ENCODE data around the gene HECW1.

The HECW1 gene

DNA sequence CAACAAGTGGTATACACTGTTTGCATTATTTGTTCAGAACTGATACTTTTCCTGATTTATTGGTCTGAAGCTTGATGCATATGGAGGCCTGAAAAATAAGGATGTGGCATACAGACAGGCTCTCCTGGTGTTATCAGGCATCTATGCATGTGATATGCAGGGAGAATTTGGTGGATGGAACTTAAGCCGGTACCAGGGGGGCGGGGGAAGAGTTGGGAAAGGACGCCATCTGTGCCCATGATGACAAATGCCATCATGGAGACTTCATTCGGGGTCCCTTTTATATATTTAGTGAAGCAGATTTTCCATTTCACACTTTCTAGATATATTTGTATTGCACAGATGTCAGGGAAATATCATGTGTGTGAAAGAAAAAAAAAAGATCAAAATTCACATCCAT is 5.4 kb downstream of the HECW1 start:
- TF ChIP-seq, protein P1, sequence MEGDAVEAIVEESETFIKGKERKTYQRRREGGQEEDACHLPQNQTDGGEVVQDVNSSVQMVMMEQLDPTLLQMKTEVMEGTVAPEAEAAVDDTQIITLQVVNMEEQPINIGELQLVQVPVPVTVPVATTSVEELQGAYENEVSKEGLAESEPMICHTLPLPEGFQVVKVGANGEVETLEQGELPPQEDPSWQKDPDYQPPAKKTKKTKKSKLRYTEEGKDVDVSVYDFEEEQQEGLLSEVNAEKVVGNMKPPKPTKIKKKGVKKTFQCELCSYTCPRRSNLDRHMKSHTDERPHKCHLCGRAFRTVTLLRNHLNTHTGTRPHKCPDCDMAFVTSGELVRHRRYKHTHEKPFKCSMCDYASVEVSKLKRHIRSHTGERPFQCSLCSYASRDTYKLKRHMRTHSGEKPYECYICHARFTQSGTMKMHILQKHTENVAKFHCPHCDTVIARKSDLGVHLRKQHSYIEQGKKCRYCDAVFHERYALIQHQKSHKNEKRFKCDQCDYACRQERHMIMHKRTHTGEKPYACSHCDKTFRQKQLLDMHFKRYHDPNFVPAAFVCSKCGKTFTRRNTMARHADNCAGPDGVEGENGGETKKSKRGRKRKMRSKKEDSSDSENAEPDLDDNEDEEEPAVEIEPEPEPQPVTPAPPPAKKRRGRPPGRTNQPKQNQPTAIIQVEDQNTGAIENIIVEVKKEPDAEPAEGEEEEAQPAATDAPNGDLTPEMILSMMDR (conservative IDR thresholded peaks at IDR 0.05; ENCODE audit: low read length), result no peak
- no peak for DNase-seq (ENCODE audit: low read depth)
- H3K4me3 ChIP-seq (ENCODE audit: low read length), result no peak overlapping the region

DNA sequence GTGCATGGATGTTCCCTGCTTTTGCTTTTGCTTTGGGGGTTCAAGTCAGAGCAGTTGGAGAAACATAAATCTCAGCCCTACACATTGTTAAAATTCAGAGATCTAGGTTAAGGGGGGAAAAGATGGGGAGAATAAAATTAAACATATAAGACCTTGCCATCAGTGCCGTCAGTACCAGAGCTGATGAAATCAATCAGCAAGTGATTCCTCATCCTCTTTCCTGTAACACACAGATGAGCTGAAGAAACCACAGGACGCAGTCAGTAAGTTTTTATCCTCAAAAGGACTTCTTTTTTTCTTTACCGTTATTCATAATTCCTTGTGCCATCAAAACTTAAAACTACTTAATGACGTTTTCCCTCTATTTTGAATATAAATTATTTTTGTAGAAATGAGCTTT is 5.9 kb downstream of the HECW1 start:
- peak; percentile 37 for DNase-seq (ENCODE audit: low read depth)
- TF ChIP-seq, protein P1 (conservative IDR thresholded peaks at IDR 0.05; ENCODE audit: low read length), result no peak
- H3K4me3 ChIP-seq (ENCODE audit: low read length), result no peak overlapping the region

DNA sequence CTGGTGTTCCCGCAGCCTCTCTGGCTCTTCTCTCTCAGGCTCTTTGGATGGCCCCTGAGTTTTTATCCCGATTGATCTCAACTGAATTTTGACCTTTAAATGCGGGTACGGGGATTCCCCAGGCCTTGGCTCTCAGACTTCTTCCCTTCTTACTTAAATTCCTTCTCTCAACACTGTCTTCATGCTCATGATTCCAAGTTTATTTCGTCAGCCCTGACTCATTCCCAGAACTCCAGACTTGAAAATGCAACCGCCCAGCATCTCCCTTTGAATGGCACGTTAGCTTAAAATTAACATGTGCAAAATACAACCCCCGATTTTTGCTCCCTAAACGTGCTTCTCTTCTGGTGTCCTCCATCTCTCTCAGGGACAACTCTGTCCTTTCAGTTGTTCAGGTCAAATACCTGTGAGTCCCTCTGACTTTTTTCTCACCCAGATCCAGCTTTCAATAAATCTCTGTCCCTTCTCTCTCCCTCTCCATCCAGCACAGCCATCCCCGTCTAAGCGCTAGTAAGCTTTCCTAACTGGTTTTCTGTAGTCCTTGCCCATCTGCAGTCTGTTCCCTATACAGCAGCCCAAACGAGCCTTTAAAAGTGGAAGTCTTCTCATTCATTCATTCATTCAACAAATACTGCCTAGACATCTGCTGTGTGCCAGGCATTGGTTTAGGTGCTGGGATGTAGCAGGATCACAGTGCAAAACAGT is 7.1 kb downstream of the HECW1 start:
- peak overlapping the region; percentile 20; the same call in 1 of the 2 replicates for H3K4me3 ChIP-seq (ENCODE audit: low read length)
- TF ChIP-seq, protein P1 (conservative IDR thresholded peaks at IDR 0.05; ENCODE audit: low read length), result no peak
- peak; percentile 90 for DNase-seq (ENCODE audit: low read depth)

DNA sequence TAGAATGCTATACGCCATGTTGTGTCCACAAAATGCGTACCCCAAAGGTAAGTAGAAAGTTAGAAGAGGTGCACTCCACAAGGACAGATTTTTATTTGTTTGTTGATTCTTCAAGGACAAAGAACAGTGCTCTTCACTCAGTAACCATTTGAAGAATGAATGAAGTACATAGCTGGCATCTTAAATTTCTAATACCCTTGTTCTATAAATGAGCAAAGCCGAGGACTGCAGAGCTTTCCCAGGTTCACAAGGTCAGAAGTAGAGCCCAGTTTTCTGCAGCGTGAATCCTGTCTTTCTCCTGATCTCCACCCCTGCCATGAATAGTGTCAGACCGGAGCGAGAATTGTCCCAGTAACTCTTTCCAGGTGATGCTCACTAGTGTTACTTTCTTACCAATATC is 9.5 kb downstream of the HECW1 start:
- TF ChIP-seq, protein P1 (conservative IDR thresholded peaks at IDR 0.05; ENCODE audit: low read length), result no peak
- DNase-seq (ENCODE audit: low read depth), result no peak
- no peak overlapping the region for H3K4me3 ChIP-seq (ENCODE audit: low read length)

DNA sequence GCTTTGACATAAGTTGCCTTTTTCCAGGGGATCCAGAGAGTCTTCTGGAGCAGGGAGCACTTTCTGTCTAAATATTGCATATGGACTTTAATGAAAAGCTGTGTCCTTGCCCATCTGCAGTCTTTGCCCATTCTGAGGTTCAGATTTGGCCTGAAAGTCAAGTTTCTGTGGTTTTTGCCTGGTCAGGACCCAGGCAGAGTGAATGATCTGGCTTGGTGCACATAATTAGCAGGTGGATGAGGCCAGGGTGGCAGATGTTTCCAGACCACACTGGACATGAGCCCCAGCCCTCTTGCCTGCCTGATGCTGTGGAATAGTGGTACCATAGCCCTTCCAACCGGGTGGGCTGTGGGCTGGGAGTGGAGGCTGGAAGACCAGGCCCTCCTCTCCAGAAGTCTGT is 11.0 kb downstream of the HECW1 start:
- peak; percentile 60 for DNase-seq (ENCODE audit: low read depth)
- TF ChIP-seq, protein P1 (conservative IDR thresholded peaks at IDR 0.05; ENCODE audit: low read length), result no peak

DNA sequence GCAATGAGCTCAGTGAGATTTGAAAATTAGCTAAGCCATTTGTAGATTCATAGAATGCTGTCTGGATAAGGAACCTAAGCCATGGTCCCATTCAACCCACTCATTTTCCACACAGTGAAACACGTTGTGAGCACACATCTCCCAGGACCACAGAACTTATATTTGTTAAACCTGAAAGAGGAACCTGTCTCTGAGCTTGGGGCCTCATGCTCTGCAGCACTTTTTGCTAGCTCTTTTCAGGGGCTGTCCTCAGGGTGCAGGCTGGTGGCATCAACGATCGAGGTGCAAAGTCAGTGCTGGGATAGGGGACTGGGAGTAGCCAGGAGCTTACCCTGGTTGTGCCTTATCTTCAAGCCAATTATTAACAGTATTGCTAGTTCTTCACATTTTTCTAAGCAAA is 11.9 kb downstream of the HECW1 start:
- DNase-seq (ENCODE audit: low read depth), result no peak

More for the DNA sequence above, 11.0 kb downstream of the HECW1 start:
- no peak overlapping the region for H3K4me3 ChIP-seq (ENCODE audit: low read length)

DNA sequence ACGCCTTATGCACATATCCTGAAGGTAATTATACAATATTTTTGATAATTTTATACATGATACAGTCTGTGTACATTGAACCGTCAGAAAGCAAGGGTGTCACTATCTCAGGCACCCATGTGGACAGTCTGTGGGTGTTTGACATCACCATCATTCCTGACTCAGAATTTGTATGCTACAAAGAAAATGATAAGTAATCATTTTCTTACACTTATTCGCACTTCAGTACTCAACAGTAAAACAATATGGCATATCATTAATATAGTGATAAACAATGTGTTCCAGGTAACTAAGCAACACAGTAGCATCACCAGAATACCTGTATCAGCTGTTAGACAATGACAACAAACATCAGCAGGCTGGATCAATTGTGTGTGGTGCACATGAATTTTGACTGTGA is 17.9 kb downstream of the HECW1 start:
- no peak overlapping the region for H3K4me3 ChIP-seq (ENCODE audit: low read length)
- no peak for DNase-seq (ENCODE audit: low read depth)
- TF ChIP-seq, protein P1 (conservative IDR thresholded peaks at IDR 0.05; ENCODE audit: low read length), result no peak

More for the DNA sequence above, 11.9 kb downstream of the HECW1 start:
- no peak overlapping the region for H3K4me3 ChIP-seq (ENCODE audit: low read length)
- TF ChIP-seq, protein P1 (conservative IDR thresholded peaks at IDR 0.05; ENCODE audit: low read length), result no peak

Data from AG10803 (cell line).